ENCODE data around the gene CASZ1.

CASZ1 gene

DNA sequence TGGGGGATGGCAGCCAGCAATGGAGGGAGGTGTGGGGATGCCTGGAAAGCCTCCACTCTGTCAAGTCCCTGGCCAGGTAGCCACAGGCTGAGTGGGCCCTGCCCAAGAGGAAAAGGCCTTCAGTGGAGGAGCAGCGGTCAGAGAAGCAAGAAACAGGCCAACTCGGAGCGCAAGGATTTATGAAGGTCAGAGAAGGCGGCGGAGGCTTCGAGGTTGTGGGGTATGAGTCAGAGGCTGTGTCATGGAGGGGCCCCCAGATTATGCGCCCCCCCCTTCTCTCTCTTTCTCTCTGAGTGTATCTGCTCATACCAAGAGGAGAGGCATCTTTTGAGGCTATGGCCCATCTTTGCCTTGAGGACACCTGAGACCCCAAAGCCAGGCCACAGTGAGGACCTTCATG, 99.5 kb downstream of the CASZ1 start:
- no peaks in the 10 kb centered on the region for H3K36me3 ChIP-seq (ENCODE audit: control insufficient read depth, insufficient read depth, low read length)
- no peak overlapping the region for H3K4me3 ChIP-seq (ENCODE audit: low read length)
- H3K9ac ChIP-seq (ENCODE audit: low read length): no peak overlapping the region
- H3K4me1 ChIP-seq (ENCODE audit: control insufficient read depth, insufficient read depth, low read length): peaks cover 57% of the 10 kb centered on the region
- H3K9me3 ChIP-seq (ENCODE audit: control insufficient read depth, low read length): no peaks in the 10 kb centered on the region
- H3K27me3 ChIP-seq (ENCODE audit: control insufficient read depth, insufficient read depth, low read length): no peaks in the 10 kb centered on the region

DNA sequence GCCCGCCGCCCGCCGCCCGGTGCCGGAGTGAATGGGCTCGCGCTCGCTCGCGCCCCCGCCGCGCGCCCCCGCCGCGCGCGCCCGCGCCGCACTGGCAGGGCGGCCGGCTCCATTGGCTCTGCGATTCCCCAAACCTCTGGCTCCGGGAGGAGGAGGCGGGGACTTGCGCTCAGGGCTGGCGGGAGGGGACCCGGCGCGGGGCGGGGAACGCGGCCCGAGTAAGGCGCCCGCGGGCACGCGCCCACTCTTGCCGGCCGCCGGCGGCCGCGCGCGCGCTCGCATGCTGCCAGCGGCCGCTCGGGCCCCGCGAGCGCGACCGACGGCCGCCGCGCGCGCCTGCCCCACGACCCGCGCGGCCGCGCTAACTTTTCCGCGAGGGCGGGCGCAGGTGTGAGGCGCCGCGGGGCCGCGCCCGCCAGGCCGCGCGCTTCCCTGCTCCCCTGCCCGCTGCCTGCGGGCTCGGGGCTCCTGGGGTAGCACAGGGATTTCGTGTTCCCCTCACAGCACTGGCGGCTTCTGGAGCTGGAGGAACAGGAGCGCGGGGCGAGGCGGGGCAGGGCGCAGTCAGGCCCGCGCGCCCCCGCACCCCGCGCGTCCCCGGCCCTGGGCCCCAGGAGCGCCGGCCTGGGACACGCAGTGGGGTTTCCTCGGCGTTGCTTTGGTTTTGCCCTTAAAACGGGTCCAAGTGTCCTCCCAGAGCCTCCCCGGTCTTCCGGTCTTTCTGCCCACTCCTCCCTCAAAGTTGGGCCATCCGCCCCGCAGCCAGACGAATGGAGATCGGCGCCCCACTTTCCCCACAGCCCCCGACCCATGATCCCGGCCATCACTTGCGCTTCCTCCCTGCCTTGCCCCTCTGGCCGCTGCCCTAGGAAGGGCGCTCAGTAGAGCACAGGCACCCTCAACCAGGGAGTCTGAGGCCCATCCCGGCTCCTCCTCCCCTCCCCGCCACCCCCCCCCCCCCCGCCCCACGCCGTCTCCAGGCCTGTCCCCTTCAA, 101.5 kb downstream of the CASZ1 start:
- Histone ChIP-seq H3K27me3 (ENCODE audit: control insufficient read depth, insufficient read depth, low read length) (no peaks in the 10 kb centered on the region), H3K9ac (ENCODE audit: low read length) (peak overlapping the region; percentile 41), H3K9me3 (ENCODE audit: control insufficient read depth, low read length) (no peaks in the 10 kb centered on the region), H3K36me3 (ENCODE audit: control insufficient read depth, insufficient read depth, low read length) (no peaks in the 10 kb centered on the region), H3K4me3 (ENCODE audit: low read length) (no peak overlapping the region), H3K4me1 (ENCODE audit: control insufficient read depth, insufficient read depth, low read length) (peaks cover 72% of the 10 kb centered on the region)

GRCh38 chr1:10694274-10694632, 102.2 kb downstream of the CASZ1 start:
- H3K9me3 ChIP-seq (ENCODE audit: control insufficient read depth, low read length): no peaks in the 10 kb centered on the region
- no peaks in the 10 kb centered on the region for H3K36me3 ChIP-seq (ENCODE audit: control insufficient read depth, insufficient read depth, low read length)
- no peaks in the 10 kb centered on the region for H3K27me3 ChIP-seq (ENCODE audit: control insufficient read depth, insufficient read depth, low read length)
- peaks cover 72% of the 10 kb centered on the region for H3K4me1 ChIP-seq (ENCODE audit: control insufficient read depth, insufficient read depth, low read length)
- H3K9ac ChIP-seq (ENCODE audit: low read length): no peak overlapping the region
- H3K4me3 ChIP-seq (ENCODE audit: low read length): no peak overlapping the region

DNA sequence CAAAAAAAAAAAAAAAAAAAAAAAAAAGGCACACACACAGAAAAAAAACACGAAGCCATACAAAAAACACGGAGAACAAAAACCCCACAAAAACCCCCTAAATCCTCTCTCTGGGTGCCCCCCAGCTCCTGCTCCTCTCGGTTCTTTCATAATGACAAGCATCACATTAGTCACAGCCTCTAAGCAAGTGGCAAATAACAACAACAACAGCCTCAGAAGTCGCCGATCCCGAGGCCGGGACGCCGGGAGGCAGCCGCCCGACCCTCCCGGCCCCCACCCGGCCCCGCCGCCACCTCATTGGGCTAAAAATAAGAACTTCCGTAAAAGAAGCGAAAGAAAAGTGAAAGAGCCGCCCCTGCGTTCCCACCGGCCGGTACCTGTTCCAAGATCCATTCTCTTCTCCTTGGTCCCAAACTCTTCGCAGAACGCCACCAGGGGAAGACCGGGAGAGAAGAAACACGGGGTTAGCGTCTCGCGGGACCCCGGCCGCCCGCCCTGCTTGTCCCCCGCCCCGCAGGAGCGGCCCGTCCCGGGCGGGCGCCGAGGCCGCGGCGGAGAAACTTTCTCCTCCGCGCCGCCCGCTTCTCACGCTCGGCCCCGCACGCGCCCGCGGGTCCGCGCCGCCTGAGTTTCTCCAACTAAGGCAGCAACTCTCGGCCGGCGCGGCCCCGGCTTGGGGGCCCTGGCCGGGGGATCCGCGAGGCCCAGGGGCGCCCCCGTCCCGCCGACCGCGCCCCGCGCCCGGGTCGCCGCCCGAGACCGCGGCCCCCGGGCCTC, 102.8 kb downstream of the CASZ1 start:
- Histone ChIP-seq H3K4me3 (ENCODE audit: low read length) (peak overlapping the region; percentile 32), H3K36me3 (ENCODE audit: control insufficient read depth, insufficient read depth, low read length) (no peaks in the 10 kb centered on the region), H3K4me1 (ENCODE audit: control insufficient read depth, insufficient read depth, low read length) (peaks cover 72% of the 10 kb centered on the region), H3K9me3 (ENCODE audit: control insufficient read depth, low read length) (no peaks in the 10 kb centered on the region), H3K9ac (ENCODE audit: low read length) (peak overlapping the region; percentile 68), H3K27me3 (ENCODE audit: control insufficient read depth, insufficient read depth, low read length) (no peaks in the 10 kb centered on the region)

- Histone ChIP-seq H3K9me3 (ENCODE audit: control insufficient read depth, low read length) (no peaks in the 10 kb centered on the region), H3K27me3 (ENCODE audit: control insufficient read depth, insufficient read depth, low read length) (no peaks in the 10 kb centered on the region), H3K9ac (ENCODE audit: low read length) (peak overlapping the region; percentile 68), H3K36me3 (ENCODE audit: control insufficient read depth, insufficient read depth, low read length) (no peaks in the 10 kb centered on the region), H3K4me3 (ENCODE audit: low read length) (peak overlapping the region; percentile 32), H3K4me1 (ENCODE audit: control insufficient read depth, insufficient read depth, low read length) (peaks cover 72% of the 10 kb centered on the region)
Measured at GRCh38 chr1:10693152-10693496, 103.3 kb downstream of the CASZ1 start.

GRCh38 chr1:10692401-10693021, 103.9 kb downstream of the CASZ1 start:
- Histone ChIP-seq H3K4me3 (ENCODE audit: low read length) (no peak overlapping the region), H3K27me3 (ENCODE audit: control insufficient read depth, insufficient read depth, low read length) (no peaks in the 10 kb centered on the region), H3K36me3 (ENCODE audit: control insufficient read depth, insufficient read depth, low read length) (no peaks in the 10 kb centered on the region), H3K9me3 (ENCODE audit: control insufficient read depth, low read length) (no peaks in the 10 kb centered on the region), H3K9ac (ENCODE audit: low read length) (peak overlapping the region; percentile 68), H3K4me1 (ENCODE audit: control insufficient read depth, insufficient read depth, low read length) (peaks cover 72% of the 10 kb centered on the region)

DNA sequence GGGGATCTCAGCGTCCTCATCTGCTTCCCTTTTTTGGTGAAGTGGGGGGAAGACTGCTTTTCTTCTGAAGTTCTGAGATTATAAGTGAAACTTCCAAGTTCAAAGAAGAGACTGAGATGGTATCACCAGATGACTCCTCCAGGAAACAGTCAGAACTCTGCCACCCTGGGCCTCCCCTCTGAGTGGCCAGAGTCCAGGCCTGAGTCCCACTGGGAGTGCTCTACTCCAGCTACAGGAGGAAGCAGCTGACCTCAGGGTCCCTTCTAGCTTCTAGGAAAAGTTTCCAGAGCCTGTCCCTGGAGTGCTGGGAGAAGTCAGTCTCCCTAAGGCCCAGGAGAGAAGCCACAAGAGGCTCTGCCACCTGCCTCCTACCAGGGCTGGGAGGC, 104.7 kb downstream of the CASZ1 start:
- no peak overlapping the region for H3K4me3 ChIP-seq (ENCODE audit: low read length)
- H3K9me3 ChIP-seq (ENCODE audit: control insufficient read depth, low read length): no peaks in the 10 kb centered on the region
- H3K27me3 ChIP-seq (ENCODE audit: control insufficient read depth, insufficient read depth, low read length): no peaks in the 10 kb centered on the region
- H3K9ac ChIP-seq (ENCODE audit: low read length): peak overlapping the region; percentile 68
- H3K36me3 ChIP-seq (ENCODE audit: control insufficient read depth, insufficient read depth, low read length): no peaks in the 10 kb centered on the region
- H3K4me1 ChIP-seq (ENCODE audit: control insufficient read depth, insufficient read depth, low read length): peaks cover 72% of the 10 kb centered on the region

DNA sequence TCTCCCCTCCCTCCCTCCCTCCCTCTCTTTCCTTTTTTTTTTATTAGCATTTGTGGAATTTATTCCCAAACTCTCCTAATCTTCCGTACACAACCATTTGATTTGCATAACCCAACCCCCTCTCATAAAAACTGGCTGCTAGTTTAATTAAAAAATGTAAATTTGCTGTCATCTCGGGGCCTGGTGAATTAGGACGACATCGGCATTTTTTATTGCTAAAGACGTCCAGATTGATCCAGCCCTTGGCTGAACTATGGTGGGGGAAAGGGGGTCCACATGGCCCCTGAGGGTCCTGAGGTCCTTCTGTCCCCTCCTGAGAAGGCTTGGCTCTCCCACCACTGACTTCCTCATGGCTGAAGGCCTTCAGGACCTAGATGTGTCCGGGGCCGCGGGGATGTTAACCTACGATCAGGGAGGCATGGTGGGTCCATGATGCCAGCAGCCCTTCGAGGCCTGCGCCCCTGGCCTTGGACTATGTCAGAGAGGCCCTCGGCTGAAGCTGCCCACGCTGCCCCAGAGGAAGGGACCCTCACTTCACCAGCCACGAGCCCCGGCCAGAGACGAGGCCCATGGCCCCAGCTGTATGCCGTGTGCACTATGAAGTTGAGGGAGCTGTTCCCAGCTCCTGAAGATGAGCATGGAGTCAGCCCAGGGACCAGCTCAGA, 105.2 kb downstream of the CASZ1 start:
- Histone ChIP-seq H3K9me3 (ENCODE audit: control insufficient read depth, low read length) (no peaks in the 10 kb centered on the region), H3K36me3 (ENCODE audit: control insufficient read depth, insufficient read depth, low read length) (no peaks in the 10 kb centered on the region), H3K4me3 (ENCODE audit: low read length) (no peak overlapping the region), H3K27me3 (ENCODE audit: control insufficient read depth, insufficient read depth, low read length) (no peaks in the 10 kb centered on the region), H3K9ac (ENCODE audit: low read length) (no peak overlapping the region), H3K4me1 (ENCODE audit: control insufficient read depth, insufficient read depth, low read length) (peaks cover 76% of the 10 kb centered on the region)

GRCh38 chr1:10690484-10690883, 106.0 kb downstream of the CASZ1 start:
- Histone ChIP-seq H3K36me3 (ENCODE audit: control insufficient read depth, insufficient read depth, low read length) (no peaks in the 10 kb centered on the region), H3K9ac (ENCODE audit: low read length) (no peak overlapping the region), H3K27me3 (ENCODE audit: control insufficient read depth, insufficient read depth, low read length) (no peaks in the 10 kb centered on the region), H3K4me3 (ENCODE audit: low read length) (no peak overlapping the region), H3K9me3 (ENCODE audit: control insufficient read depth, low read length) (no peaks in the 10 kb centered on the region), H3K4me1 (ENCODE audit: control insufficient read depth, insufficient read depth, low read length) (peaks cover 76% of the 10 kb centered on the region)

GRCh38 chr1:10688409-10688786, 108.0 kb downstream of the CASZ1 start:
- no peaks in the 10 kb centered on the region for H3K36me3 ChIP-seq (ENCODE audit: control insufficient read depth, insufficient read depth, low read length)
- peak overlapping the region; percentile 15 for H3K9ac ChIP-seq (ENCODE audit: low read length)
- H3K4me3 ChIP-seq (ENCODE audit: low read length): no peak overlapping the region
- no peaks in the 10 kb centered on the region for H3K27me3 ChIP-seq (ENCODE audit: control insufficient read depth, insufficient read depth, low read length)
- H3K4me1 ChIP-seq (ENCODE audit: control insufficient read depth, insufficient read depth, low read length): peaks cover 96% of the 10 kb centered on the region
- no peaks in the 10 kb centered on the region for H3K9me3 ChIP-seq (ENCODE audit: control insufficient read depth, low read length)

- Histone ChIP-seq H3K9ac (ENCODE audit: low read length) (peak overlapping the region; percentile 15), H3K27me3 (ENCODE audit: control insufficient read depth, insufficient read depth, low read length) (no peaks in the 10 kb centered on the region), H3K4me1 (ENCODE audit: control insufficient read depth, insufficient read depth, low read length) (peaks cover 99% of the 10 kb centered on the region), H3K9me3 (ENCODE audit: control insufficient read depth, low read length) (no peaks in the 10 kb centered on the region), H3K4me3 (ENCODE audit: low read length) (no peak overlapping the region), H3K36me3 (ENCODE audit: control insufficient read depth, insufficient read depth, low read length) (no peaks in the 10 kb centered on the region)
Measured at GRCh38 chr1:10687782-10688408, 108.6 kb downstream of the CASZ1 start.
